Neural cell (in vitro differentiated cells): ENCODE data around the gene CHST1. TPM values are rescaled to one million over a fixed set of nuclear protein-coding genes. Genes with fewer than 3 reads are reported as not detected.

Experiments used
- H2AFZ ChIP-seq: fragments of 200-600, 300-800 bp; sonication (generic), shearing (Covaris generic); 2 replicates; pipeline ENCODE4 v1.6.0; 2014; ENCODE audit warnings: low read depth, mild to moderate bottlenecking, antibody characterized with exemption, low read length, moderate library complexity
- H3F3A ChIP-seq: fragments of 200-600 bp; shearing (Covaris generic); 2 replicates; pipeline ENCODE4 v1.6.1; 2016; ENCODE audit warnings: mild to moderate bottlenecking, moderate library complexity, mixed read lengths, antibody characterized with exemption, low read length; ENCODE audit not compliant: insufficient read depth, poor library complexity, severe bottlenecking
- H3K27ac ChIP-seq: fragments of 200-600, 300-800 bp; sonication (generic), shearing (Covaris generic); 2 replicates; pipeline ENCODE4 v1.5.1; 2014; ENCODE audit warnings: mild to moderate bottlenecking, low read length, moderate library complexity
- H3K27me3 ChIP-seq: fragments of 300-800, 200-600 bp; sonication (generic), shearing (Covaris generic); 2 replicates; pipeline ENCODE4 v1.6.0; 2014; ENCODE audit warnings: mild to moderate bottlenecking, low read depth, low read length, moderate library complexity; ENCODE audit not compliant: insufficient read depth
- H3K36me3 ChIP-seq: fragments of 300-800, 200-600 bp; sonication (generic), shearing (Covaris generic); 2 replicates; pipeline ENCODE4 v1.5.1; 2014; ENCODE audit warnings: mild to moderate bottlenecking, antibody characterized with exemption, low read length, moderate library complexity; ENCODE audit not compliant: insufficient read depth
- H3K4me2 ChIP-seq: fragments of 300-800, 200-600 bp; sonication (generic), shearing (Covaris generic); 2 replicates; pipeline ENCODE4 v1.6.0; 2014; ENCODE audit warnings: mild to moderate bottlenecking, low read length
- H3K4me3 ChIP-seq: fragments of 300-800, 200-600 bp; sonication (generic), shearing (Covaris generic); 2 replicates; pipeline ENCODE4 v1.5.1; 2014; ENCODE audit warnings: mild to moderate bottlenecking, low read length, moderate library complexity
- H3K79me2 ChIP-seq: fragments of 200-600 bp; shearing (Covaris generic); replicated peaks from 2 replicates; pipeline ENCODE4 v1.6.0; 2014; ENCODE audit warnings: mild to moderate bottlenecking, low read length, moderate library complexity; ENCODE audit not compliant: insufficient read depth
- H3K9ac ChIP-seq: fragments of 300-800, 200-600 bp; sonication (generic), shearing (Covaris generic); 2 replicates; pipeline ENCODE4 v1.6.1; 2016; ENCODE audit warnings: mild to moderate bottlenecking, low read length, mixed read lengths
- H3K9me2 ChIP-seq: fragments of 200-600 bp; shearing (Covaris generic); 2 replicates; pipeline ENCODE4 v1.6.1; 2016; ENCODE audit warnings: mild to moderate bottlenecking, low read length, mixed read lengths; ENCODE audit not compliant: insufficient read depth
- H3K9me3 ChIP-seq: fragments of 200-600, 300-800 bp; sonication (generic), shearing (Covaris generic); 2 replicates; pipeline ENCODE4 v1.6.1; 2016; ENCODE audit warnings: mild to moderate bottlenecking, mixed run types, low read length, moderate library complexity, mixed read lengths
- H4K20me1 ChIP-seq: fragments of 200-600 bp; shearing (Covaris generic); 2 replicates; pipeline ENCODE4 v1.6.1; 2016; ENCODE audit warnings: mild to moderate bottlenecking, mixed run types; ENCODE audit not compliant: insufficient read depth
- CTCF ChIP-seq: fragments of 450-650 bp; IDR thresholded peaks from 2 replicates; pipeline ENCODE4 v1.5.1; 2014; ENCODE audit warnings: antibody characterized with exemption, mild to moderate bottlenecking, moderate library complexity; ENCODE audit not compliant: poor library complexity, severe bottlenecking
- EP300 ChIP-seq: fragments of 450-650 bp; conservative IDR thresholded peaks from 2 replicates; pipeline ENCODE4 v1.6.1; 2014; ENCODE audit warnings: antibody characterized with exemption, mild to moderate bottlenecking, moderate library complexity; ENCODE audit not compliant: poor library complexity, severe bottlenecking
- EZH2 ChIP-seq: fragments of 200-600, 300-800 bp; shearing (Covaris generic), sonication (generic); IDR thresholded peaks from 2 replicates; pipeline ENCODE4 v1.6.1; 2014; ENCODE audit warnings: antibody characterized with exemption, low read length, borderline replicate concordance, mild to moderate bottlenecking; ENCODE audit not compliant: insufficient read depth, poor library complexity, severe bottlenecking
- MXI1 ChIP-seq: fragments of 450-650 bp; conservative IDR thresholded peaks from 2 replicates; pipeline ENCODE4 v1.6.1; 2014; ENCODE audit warnings: antibody characterized with exemption, mild to moderate bottlenecking; ENCODE audit not compliant: poor library complexity, severe bottlenecking
- POLR2AphosphoS5 ChIP-seq: IDR thresholded peaks from 2 replicates; pipeline ENCODE4 v1.6.1; 2012
- REST ChIP-seq: IDR thresholded peaks from 2 replicates; pipeline ENCODE4 v1.6.1; 2012; ENCODE audit warnings: borderline replicate concordance
- TAF1 ChIP-seq: IDR thresholded peaks from 2 replicates; pipeline ENCODE4 v1.6.1; 2012; ENCODE audit warnings: low read depth
- polyA plus RNA-seq: library from polyadenylated mRNA; depleted of rRNA; stranded (reverse); fragments of >200 nt; gene quantifications from 2 replicates; pipeline ENCODE4 v1.2.3, GENCODE V29; 2014

CHST1 gene
- polyA plus RNA-seq, 1 donor from 2014 or later: 16.2 TPM

GRCh38 chr11:45644981-45645889, 20.2 kb downstream of the CHST1 start:
- Histone ChIP-seq H3K4me2 (no peak overlapping the region), H3K79me2 (no peaks in the 10 kb centered on the region), H3K9ac (no peak overlapping the region), H3K27me3 (no peaks in the 10 kb centered on the region), H3K4me3 (no peak overlapping the region), H3K36me3 (peaks cover 7% of the 10 kb centered on the region), H4K20me1 (no peaks in the 10 kb centered on the region), H3K27ac (no peak overlapping the region), H3K9me3 (no peaks in the 10 kb centered on the region), H3K9me2 (no peaks in the 10 kb centered on the region), H2AFZ (no peak overlapping the region), H3F3A (no peaks in the 10 kb centered on the region)
- TF ChIP-seq EZH2: no peak
- no peak for TF ChIP-seq MXI1
- TF ChIP-seq TAF1: no peak
- no peak for TF ChIP-seq CTCF

- Histone ChIP-seq H3K79me2 (no peaks in the 10 kb centered on the region), H3K36me3 (no peaks in the 10 kb centered on the region), H3K27ac (no peak overlapping the region), H3K4me3 (no peak overlapping the region), H4K20me1 (no peaks in the 10 kb centered on the region), H2AFZ (no peak overlapping the region), H3K27me3 (no peaks in the 10 kb centered on the region), H3K9me2 (no peaks in the 10 kb centered on the region), H3K9ac (no peak overlapping the region), H3K4me2 (no peak overlapping the region), H3K9me3 (no peaks in the 10 kb centered on the region), H3F3A (no peaks in the 10 kb centered on the region)
- TF ChIP-seq POLR2AphosphoS5 (no peak), EP300 (no peak), MXI1 (no peak)
These were observed 21.7 kb downstream of the CHST1 start for GRCh38 chr11:45643598-45644260.

GRCh38 chr11:45641961-45642360, 23.5 kb downstream of the CHST1 start:
- H3K36me3 ChIP-seq: no peaks in the 10 kb centered on the region
- H2AFZ ChIP-seq: no peak overlapping the region
- H3K9me2 ChIP-seq: no peaks in the 10 kb centered on the region
- no peaks in the 10 kb centered on the region for H3K27me3 ChIP-seq
- H3F3A ChIP-seq: no peaks in the 10 kb centered on the region
- TF ChIP-seq REST: no peak
- TF ChIP-seq MXI1: no peak
- no peak for TF ChIP-seq CTCF
- no peak for TF ChIP-seq EP300
- H3K27ac ChIP-seq: no peak overlapping the region
- H3K79me2 ChIP-seq: no peaks in the 10 kb centered on the region
- H3K9ac ChIP-seq: no peak overlapping the region
- H4K20me1 ChIP-seq: no peaks in the 10 kb centered on the region
- no peaks in the 10 kb centered on the region for H3K9me3 ChIP-seq
- H3K4me2 ChIP-seq: no peak overlapping the region
- no peak overlapping the region for H3K4me3 ChIP-seq
